Superior temporal gyrus (tissue), 1 donor: Measurements from ENCODE around the gene ESYT1.

Experiments
- DNase-seq: peaks from one replicate; pipeline ENCODE4 v3.0.0-alpha.2; 2016; ENCODE audit errors: extremely low spot score

Gene ESYT1

GRCh38 chr12:56126732-56127239, 1.3 kb upstream of the ESYT1 start:
- peak; percentile 20 for DNase-seq

DNA sequence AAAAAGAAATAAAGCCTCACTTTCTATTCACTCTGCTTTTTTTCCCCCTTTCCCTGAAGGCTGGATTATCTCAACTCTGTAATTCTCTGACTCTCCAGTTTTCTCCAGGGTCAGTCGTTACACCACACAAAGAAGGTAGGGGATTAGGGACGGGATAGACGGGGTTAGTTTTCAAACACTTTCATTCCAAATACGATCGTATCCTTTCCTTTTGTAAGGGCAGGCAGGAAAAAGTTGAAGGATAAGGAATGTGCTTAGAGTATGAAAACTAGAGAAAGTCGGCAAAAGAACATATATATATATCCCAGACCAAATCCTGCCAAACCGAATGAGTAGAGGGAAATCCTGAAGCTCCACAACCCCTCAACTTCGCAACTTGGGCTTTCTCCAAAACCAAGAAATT, 581 bp upstream of the ESYT1 start:
- DNase-seq: no peak

- DNase-seq: peak; percentile 20
These were observed 671 bp downstream of the ESYT1 start for GRCh38 chr12:56128670-56129205.

DNA sequence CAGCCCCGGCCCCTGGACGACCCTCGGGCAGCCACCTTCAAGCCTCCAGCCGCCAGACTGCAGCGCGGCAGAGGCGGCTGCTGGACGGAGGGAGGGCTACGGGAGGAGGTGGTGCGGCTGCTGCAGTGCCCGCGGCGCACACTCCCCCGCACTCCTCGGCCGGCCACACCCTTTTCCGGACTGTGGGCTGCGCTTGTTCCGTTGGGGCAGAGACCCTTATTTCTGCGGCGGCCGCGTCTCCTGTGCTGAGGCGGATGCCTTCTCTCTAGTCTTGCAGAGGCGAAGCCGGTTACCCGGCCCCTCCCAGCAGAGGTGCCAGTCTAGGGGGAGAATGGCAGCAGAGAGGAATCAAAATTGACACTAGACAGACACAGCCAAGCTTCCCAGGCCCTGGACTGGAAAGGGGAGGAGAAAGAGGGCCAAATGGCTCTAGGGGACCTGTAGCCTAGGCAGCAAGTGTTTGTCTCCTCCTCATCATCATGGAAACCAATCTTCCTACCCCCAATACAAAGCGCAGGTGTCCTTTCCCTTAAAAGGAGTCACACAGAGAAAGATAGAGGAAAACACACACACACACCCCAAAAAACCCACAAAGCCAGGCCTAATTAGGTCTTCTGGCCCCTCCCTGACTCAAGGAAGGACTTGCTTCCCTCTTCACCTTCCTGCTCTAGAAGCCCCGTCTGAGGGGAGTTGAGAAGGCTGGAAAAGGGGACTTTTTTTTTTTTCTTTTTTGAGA, 1.3 kb downstream of the ESYT1 start:
- no peak for DNase-seq

- DNase-seq: no peak
These were observed 2.0 kb downstream of the ESYT1 start for GRCh38 chr12:56129942-56130495.

- no peak for DNase-seq
These were observed 2.8 kb downstream of the ESYT1 start for GRCh38 chr12:56130876-56131275.

DNA sequence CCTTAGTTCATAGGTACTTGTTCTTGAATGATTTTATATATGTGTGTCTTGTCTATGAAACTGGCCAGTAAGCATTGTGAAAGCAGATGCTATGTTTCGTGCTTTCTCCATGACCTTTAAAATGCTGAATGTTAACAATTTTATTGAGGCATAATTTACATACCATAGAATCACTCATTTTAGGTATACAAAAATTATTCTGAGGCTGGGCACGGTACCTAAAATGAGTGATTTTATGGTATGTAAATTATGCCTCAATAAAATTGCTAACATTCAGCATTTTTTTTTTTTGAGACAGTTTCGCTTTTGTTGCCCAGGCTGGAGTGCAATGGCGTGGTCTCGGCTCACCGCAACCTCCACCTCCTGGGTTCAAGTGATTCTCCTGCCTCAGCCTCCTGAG, 6.8 kb downstream of the ESYT1 start:
- no peak for DNase-seq

DNA sequence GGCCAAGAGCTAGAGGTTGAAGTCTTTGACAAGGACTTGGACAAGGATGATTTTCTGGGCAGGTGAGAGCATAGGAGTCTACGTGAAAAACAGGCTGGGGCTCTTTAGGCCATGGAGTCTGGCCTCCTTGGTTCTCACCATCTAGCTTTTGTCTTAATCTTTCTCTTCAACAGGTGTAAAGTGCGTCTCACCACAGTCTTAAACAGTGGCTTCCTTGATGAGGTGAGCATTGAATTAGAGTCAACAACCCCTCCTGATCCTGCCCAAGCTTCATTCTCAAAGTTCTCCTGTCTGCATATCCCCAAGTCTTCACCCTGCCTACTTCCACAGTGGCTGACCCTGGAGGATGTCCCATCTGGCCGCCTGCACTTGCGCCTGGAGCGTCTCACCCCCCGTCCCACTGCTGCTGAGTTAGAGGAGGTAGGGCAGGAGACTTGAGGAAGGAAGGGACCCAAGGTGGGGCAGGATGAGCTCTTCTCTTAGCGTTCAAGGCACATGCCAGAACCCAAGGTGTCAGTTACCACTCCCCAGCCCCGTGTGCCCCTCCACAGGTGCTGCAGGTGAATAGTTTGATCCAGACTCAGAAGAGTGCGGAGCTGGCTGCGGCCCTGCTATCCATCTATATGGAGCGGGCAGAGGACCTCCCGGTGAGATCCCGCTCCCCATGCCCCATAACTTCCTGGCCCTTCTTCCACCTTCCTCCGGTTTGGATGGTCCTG, 9.9 kb downstream of the ESYT1 start:
- no peak for DNase-seq

- no peak for DNase-seq
These were observed 14.1 kb downstream of the ESYT1 start for GRCh38 chr12:56141946-56142784.

- DNase-seq: no peak
These were observed 15.2 kb downstream of the ESYT1 start for GRCh38 chr12:56143217-56143616.

DNA sequence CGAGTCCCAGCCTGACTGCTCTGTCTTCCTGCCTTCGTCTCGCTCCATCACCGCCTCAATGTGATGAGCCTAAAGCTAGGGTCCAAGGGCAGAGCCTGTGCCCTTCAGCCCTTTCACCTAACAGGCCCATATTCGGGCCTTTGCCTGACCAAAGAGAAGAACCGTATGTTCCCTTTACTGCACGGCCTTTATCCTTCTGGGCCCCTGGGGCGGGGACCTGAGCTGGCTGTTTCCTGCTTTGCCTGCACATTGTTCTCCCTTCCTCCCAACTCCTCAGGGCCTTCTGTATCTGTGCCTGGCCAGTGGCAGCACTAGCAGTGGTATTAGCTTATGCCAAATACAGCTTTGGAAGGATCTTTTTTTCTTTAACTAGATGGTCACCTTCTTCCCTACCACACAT, 15.8 kb downstream of the ESYT1 start:
- DNase-seq: no peak

GRCh38 chr12:56145217-56145616, 17.1 kb downstream of the ESYT1 start:
- no peak for DNase-seq

DNA sequence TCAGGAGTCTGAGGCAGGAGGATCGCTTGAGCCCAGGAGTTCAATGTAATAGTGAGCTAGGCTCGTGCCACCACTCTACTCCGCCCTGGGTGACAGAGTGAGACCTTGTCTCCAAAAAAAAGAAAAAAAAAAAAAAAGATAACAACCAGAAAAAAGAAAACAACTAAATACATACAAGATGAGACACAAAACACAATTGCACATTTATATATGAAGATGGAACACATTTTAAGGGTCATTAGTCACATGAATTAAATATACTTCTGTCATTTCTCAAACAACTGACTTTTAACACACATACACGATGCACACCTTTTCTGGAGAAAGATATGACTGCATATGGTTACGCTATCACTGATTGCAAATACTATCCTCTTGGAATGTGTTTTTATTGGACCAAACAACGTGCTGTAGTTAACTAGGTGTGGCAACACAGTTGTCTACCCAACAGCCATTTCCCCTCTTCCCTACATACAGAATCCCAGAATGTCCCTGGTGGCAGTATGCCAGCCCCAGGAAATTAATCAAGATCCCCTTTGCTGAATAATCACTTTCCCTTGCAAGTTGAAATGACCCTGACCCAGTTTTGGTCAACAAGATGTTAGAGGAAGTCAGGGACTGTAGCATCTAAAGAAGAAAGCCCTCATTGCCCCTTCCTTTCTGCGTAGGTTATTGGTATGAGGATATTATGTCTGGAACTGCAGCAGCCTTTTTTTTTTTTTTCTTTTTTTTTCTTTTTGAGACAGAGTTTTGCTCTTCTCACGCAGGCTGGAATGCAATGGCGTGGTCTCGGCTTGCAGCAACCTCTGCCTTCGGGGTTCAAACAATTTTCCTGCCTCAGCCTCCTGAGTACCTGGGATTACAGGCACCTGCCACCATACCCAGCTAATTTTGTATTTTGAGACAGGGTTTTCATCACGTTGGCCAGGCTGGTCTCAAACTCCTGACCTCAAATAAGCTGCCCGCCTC, 18.7 kb downstream of the ESYT1 start:
- DNase-seq: no peak

DNA sequence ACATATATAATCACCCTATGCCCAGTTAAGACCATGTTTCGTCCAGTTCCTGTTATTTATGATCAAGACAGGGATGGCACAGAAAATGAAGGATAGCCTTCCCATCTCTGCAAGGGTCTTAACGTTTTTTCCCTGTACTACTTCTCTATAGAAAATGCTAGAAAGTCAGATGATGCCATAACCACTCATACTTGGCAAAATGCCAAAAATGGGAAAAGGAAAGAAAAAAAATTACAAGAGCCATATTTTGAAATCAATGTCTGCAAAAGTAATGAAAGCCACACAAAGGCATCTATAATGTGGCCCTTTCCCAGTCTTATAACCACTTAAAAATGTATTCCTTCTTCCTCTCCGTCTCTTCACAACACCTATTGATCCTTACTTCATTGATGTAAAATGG, 22.5 kb downstream of the ESYT1 start:
- DNase-seq: peak; percentile 33

- DNase-seq: no peak
These were observed 23.6 kb downstream of the ESYT1 start for GRCh38 chr12:56151672-56152131.

- peak; percentile 93 for DNase-seq
These were observed 24.2 kb downstream of the ESYT1 start, which contains the start of gene MYL6B for GRCh38 chr12:56152132-56152755. Gene MYL6B, plus strand, starts transcription at chr12:56152587. Its CDS starts 1,332 bp downstream, at chr12:56153919.

GRCh38 chr12:56152756-56153677, 24.9 kb downstream of the ESYT1 start:
- DNase-seq: no peak

DNA sequence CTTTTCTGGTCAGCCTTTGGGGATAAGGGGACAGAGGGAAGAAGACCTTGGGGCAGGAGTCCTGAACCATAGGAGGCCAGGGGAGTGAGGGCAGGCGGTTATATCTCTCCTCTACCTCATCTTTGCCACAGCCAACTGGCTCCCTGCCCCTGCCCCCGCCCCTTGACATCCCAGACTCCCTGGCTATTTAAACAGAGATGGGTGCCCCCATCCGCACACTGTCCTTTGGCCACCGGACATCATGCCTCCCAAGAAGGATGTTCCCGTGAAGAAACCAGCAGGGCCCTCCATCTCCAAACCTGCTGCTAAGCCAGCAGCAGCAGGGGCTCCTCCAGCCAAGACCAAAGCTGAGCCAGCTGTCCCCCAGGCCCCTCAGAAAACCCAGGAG, 25.6 kb downstream of the ESYT1 start:
- no peak for DNase-seq
